ENCODE measurements around the gene RAPGEF4. TPM values are rescaled to one million over a fixed set of nuclear protein-coding genes. Genes with fewer than 3 reads are reported as not detected.

The RAPGEF4 gene
- total and polyA plus RNA-seq, 11 donors = 1.3 to 21.2 (median 10.5) TPM

GRCh38 chr2:172869861-172870260, 134.2 kb downstream of the RAPGEF4 start:
- Histone ChIP-seq H3K4me3 (no peak overlapping the region), H3K27ac (no peak overlapping the region), H3K4me1 (no peaks in the 10 kb centered on the region), H3K36me3 (no peaks in the 10 kb centered on the region), H3K9me3 (peaks cover 0 to 7% (median 0%) of the 10 kb centered on the region in 12 donors), H3K27me3 (no peaks in the 10 kb centered on the region)
- no peak for ATAC-seq
- TF ChIP-seq POLR2A (IDR thresholded peaks at IDR 0.05) = no peak
- TF ChIP-seq, protein P1, sequence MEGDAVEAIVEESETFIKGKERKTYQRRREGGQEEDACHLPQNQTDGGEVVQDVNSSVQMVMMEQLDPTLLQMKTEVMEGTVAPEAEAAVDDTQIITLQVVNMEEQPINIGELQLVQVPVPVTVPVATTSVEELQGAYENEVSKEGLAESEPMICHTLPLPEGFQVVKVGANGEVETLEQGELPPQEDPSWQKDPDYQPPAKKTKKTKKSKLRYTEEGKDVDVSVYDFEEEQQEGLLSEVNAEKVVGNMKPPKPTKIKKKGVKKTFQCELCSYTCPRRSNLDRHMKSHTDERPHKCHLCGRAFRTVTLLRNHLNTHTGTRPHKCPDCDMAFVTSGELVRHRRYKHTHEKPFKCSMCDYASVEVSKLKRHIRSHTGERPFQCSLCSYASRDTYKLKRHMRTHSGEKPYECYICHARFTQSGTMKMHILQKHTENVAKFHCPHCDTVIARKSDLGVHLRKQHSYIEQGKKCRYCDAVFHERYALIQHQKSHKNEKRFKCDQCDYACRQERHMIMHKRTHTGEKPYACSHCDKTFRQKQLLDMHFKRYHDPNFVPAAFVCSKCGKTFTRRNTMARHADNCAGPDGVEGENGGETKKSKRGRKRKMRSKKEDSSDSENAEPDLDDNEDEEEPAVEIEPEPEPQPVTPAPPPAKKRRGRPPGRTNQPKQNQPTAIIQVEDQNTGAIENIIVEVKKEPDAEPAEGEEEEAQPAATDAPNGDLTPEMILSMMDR (IDR thresholded peaks at IDR 0.05) = no peak
- intact Hi-C loops (cut with DNase I) = loop anchor here in 2 of 10 donors (5.0 kb wide), 2 partner anchors 62 to 63 kb away; no protein-coding TSS in a partner anchor
- WGBS, 4 donors = 81 to 90% (median 86%) methylated on average over 5 of the region's 5 CpGs
- no peak for DNase-seq

- Histone ChIP-seq H3K27ac (no peak overlapping the region), H3K4me3 (no peak overlapping the region), H3K27me3 (no peaks in the 10 kb centered on the region), H3K9me3 (peaks cover 0 to 7% (median 0%) of the 10 kb centered on the region in 12 donors), H3K4me1 (no peaks in the 10 kb centered on the region), H3K36me3 (no peaks in the 10 kb centered on the region)
- DNase-seq = no peak
- no peak for TF ChIP-seq POLR2A (IDR thresholded peaks at IDR 0.05)
- TF ChIP-seq, protein P1 (IDR thresholded peaks at IDR 0.05) = no peak
- intact Hi-C loops (cut with DNase I) = no loop called here
- WGBS, 4 donors = 92 to 99% (median 97%) methylated on average over 2 of the region's 2 CpGs
- ATAC-seq = no peak
Observed at GRCh38 chr2:172870396-172870795, 134.8 kb downstream of the RAPGEF4 start.

GRCh38 chr2:172877826-172878225, 142.2 kb downstream of the RAPGEF4 start:
- H3K9me3 ChIP-seq = peaks cover 0 to 7% (median 0%) of the 10 kb centered on the region in 12 donors
- no peak for DNase-seq
- no peak for ATAC-seq
- H3K4me1 ChIP-seq = peaks cover 0 to 7% (median 0%) of the 10 kb centered on the region in 12 donors
- no peak overlapping the region for H3K4me3 ChIP-seq
- TF ChIP-seq, protein P1 (IDR thresholded peaks at IDR 0.05) = no peak
- TF ChIP-seq POLR2A (IDR thresholded peaks at IDR 0.05) = no peak
- H3K36me3 ChIP-seq = no peaks in the 10 kb centered on the region
- WGBS, 4 donors = 83 to 93% (median 90%) methylated on average over 2 of the region's 2 CpGs
- H3K27me3 ChIP-seq = no peaks in the 10 kb centered on the region
- intact Hi-C loops (cut with DNase I) = no loop called here
- H3K27ac ChIP-seq = no peak overlapping the region

DNA sequence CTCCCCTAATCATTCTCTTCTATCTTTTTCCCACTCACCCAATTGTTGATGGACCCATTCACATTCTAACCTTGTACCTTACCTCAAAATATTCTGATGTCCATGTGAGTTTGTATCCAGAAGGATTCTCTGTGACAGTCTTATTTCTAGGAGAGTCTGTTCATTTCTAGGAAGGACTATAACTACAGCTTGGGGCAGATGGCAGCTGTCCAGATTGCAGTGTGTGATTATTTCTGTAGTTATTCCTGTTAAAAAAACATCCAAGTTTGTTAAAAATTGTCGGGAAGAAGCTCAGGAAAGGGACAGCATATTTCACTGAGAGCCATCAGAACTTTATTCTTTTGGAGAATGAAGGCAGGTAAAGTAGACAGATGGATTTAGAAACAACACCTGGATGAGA, 142.6 kb downstream of the RAPGEF4 start:
- Histone ChIP-seq H3K36me3 (no peaks in the 10 kb centered on the region), H3K9me3 (peaks cover 0 to 7% (median 0%) of the 10 kb centered on the region in 12 donors), H3K27me3 (no peaks in the 10 kb centered on the region), H3K4me1 (peaks cover 0 to 7% (median 0%) of the 10 kb centered on the region in 12 donors), H3K4me3 (no peak overlapping the region), H3K27ac (no peak overlapping the region)
- TF ChIP-seq, protein P1 (IDR thresholded peaks at IDR 0.05) = no peak
- no peak for TF ChIP-seq POLR2A (IDR thresholded peaks at IDR 0.05)
- ATAC-seq (no peak), DNase-seq (no peak)
- intact Hi-C loops (cut with DNase I) = no loop called here
- WGBS, 4 donors = 38 to 54% (median 42%) methylated on average over 1 of the region's 1 CpG
